Retinal pigment epithelial cell (primary cell): ENCODE data around the gene YRDC.

Source experiments
- DNase-seq: peaks from one replicate; pipeline ENCODE4 v3.0.0-alpha.2; 2010; ENCODE audit warnings: low read depth
- H3K4me3 ChIP-seq: 2 replicates; pipeline ENCODE4 v1.5.1; 2011; ENCODE audit warnings: mild to moderate bottlenecking, low read length, control low read depth, moderate library complexity
- TF ChIP-seq, protein P1 (sequence below): conservative IDR thresholded peaks from 2 replicates; pipeline ENCODE4 v1.5.1; 2011; ENCODE audit warnings: low read depth, low read length, control low read depth, inconsistent platforms

Gene YRDC

GRCh38 chr1:37767488-37767887, 40.5 kb downstream of the YRDC start:
- TF ChIP-seq, protein P1, sequence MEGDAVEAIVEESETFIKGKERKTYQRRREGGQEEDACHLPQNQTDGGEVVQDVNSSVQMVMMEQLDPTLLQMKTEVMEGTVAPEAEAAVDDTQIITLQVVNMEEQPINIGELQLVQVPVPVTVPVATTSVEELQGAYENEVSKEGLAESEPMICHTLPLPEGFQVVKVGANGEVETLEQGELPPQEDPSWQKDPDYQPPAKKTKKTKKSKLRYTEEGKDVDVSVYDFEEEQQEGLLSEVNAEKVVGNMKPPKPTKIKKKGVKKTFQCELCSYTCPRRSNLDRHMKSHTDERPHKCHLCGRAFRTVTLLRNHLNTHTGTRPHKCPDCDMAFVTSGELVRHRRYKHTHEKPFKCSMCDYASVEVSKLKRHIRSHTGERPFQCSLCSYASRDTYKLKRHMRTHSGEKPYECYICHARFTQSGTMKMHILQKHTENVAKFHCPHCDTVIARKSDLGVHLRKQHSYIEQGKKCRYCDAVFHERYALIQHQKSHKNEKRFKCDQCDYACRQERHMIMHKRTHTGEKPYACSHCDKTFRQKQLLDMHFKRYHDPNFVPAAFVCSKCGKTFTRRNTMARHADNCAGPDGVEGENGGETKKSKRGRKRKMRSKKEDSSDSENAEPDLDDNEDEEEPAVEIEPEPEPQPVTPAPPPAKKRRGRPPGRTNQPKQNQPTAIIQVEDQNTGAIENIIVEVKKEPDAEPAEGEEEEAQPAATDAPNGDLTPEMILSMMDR: no peak
- DNase-seq: no peak
- H3K4me3 ChIP-seq: no peak overlapping the region

GRCh38 chr1:37765916-37766664, 41.9 kb downstream of the YRDC start:
- no peak for DNase-seq
- no peak overlapping the region for H3K4me3 ChIP-seq
- TF ChIP-seq, protein P1: no peak

DNA sequence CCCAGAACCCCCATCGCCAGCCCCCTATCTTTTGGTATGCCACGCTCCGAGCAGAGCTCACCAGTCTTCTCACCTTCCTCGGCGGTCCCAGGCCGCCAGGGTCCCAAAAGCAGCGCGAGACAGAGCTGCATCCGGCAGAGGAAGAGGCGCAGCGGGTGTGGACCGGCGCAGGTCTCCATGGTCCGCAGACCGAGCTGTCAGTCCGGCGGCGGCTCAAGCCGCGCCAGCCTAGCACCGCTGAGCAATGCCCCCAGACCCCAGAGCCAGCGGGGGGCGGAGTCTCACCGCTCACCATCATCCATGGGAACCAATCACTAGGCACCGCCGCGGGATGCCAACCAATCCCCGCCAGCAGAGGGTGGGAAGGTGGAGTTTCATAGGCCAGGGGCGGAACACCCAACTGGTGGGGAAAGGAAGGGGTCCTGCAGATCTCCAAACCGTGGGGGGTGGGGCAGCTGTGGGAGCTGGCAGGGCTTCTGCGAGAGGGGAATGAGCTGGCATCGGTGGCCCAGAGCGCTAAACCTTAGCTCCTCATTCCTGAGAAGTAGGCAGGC, 43.0 kb downstream of the YRDC start, which contains the start of gene EPHA10:
TSS of gene EPHA10 (minus strand) at position 233 of the 554 bp plus-strand sequence. CDS start at position 179, 54 bp downstream.
- H3K4me3 ChIP-seq: no peak within 1 kb of the TSS

DNA sequence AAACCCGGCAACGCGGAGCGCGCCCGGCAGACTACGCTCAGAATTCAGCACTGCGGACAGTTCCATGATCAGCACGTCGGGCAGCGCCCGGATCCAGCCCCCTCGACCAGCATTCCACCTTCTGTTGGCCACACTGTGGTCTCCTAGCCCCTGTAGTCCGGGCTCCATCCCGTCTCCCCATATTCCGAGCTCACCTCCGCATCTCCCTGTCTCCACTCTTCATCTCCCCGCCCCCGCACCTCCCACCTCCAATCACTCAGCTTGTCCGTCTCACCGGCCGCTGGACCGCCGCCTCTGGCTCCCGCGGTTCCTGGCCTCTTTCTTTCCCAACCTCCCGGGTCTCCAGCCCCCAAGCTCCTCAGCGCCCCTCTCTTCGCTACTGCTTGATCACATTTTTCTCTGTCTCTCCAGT, 43.6 kb downstream of the YRDC start:
- DNase-seq: no peak
- H3K4me3 ChIP-seq: no peak overlapping the region
- TF ChIP-seq, protein P1: no peak

More for the DNA sequence above, 43.0 kb downstream of the YRDC start, which contains the start of gene EPHA10:
- DNase-seq: no peak
- TF ChIP-seq, protein P1: no peak

- no peak for DNase-seq
- H3K4me3 ChIP-seq: no peak overlapping the region
- TF ChIP-seq, protein P1: no peak
Measured at GRCh38 chr1:37763791-37764413, 44.1 kb downstream of the YRDC start.

DNA sequence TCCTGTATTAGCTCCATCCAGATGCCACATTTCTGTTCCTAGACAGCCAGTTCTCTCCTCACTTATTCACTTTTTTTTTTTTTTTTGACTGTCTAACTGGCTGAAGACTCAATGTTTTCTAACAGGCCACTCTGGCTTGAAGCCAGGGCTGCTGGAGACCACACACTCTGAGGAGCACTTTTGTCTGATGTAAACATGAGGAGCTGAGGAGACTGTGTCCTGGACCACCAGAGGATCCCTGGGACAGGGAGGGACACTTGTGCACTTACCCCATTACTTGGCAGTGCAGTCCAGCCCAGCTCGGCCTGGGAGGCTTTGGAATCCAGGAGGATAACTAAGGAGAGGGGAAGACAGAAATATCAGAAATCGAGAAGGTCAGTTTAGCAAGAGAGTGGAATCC, 45.5 kb downstream of the YRDC start:
- DNase-seq: no peak
- TF ChIP-seq, protein P1: no peak
- H3K4me3 ChIP-seq: no peak overlapping the region
